ENCODE results near the gene TMEM209.

TMEM209 gene

GRCh38 chr7:130201796-130202195 is 3.4 kb downstream of the TMEM209 start:
- DNase-seq: no peak
- no peak for TF ChIP-seq CTCF (IDR thresholded peaks at IDR 0.05)

DNA sequence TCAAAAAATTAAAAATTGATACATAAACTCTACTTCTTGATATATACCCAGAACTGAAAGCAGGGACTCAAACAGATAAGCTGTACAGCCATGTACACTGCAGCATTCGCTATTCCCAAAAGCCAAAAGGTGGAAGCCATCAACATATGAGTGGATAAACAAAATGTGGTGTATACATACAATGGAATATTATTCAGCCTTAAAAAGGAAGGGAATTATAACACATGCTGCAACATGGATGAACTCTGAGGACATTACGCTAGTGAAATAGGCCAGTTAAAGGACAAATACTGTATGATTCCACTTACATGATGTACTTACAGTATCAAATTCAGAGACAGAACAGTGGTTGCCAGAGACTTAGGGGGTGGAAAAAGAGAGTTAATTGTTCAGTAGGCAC is 8.1 kb downstream of the TMEM209 start:
- Histone ChIP-seq H3K27ac (no peak overlapping the region), H3K4me1 (no peaks in the 10 kb centered on the region), H3K36me3 (peaks cover 22 to 63% (median 44%) of the 10 kb centered on the region in 3 donors), H3K27me3 (no peaks in the 10 kb centered on the region), H3K9me3 (no peaks in the 10 kb centered on the region), H3K4me3 (no peak overlapping the region)
- TF ChIP-seq CTCF (IDR thresholded peaks at IDR 0.05): no peak
- no peak for DNase-seq
- intact Hi-C loops (cut with DNase I; ENCODE audit: low total_unique reads): no loop called here

More at GRCh38 chr7:130201796-130202195, 3.4 kb downstream of the TMEM209 start:
- Histone ChIP-seq H3K4me3 (no peak overlapping the region), H3K27ac (no peak overlapping the region), H3K9me3 (no peaks in the 10 kb centered on the region), H3K27me3 (no peaks in the 10 kb centered on the region), H3K36me3 (peaks cover 25 to 50% (median 37%) of the 10 kb centered on the region in 3 donors), H3K4me1 (peaks cover 0 to 7% (median 2%) of the 10 kb centered on the region in 4 donors)
- intact Hi-C loops (cut with DNase I; ENCODE audit: low total_unique reads): loop anchor here (5.0 kb wide), 1 partner anchor 151 kb away; no protein-coding TSS in a partner anchor

DNA sequence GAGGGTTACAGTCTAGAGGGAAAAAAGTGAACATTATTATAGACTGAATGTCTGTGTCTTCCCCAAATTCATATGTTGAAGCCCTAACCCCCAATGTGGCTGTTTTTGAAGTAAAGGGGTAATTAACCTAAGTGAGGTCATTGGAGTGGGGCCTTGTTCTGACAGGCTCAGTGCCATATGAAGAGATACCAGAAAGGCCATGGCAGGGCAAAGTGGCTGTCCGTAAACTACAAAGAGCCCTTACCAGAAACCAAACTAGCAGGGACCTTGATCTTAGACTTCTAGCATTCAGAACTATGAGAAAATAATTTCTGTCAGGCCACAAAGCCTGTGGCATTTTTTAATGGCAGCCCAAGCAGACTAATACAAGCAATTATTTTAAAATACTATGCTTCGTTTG is 8.7 kb downstream of the TMEM209 start:
- Histone ChIP-seq H3K27ac (no peak overlapping the region), H3K4me1 (no peaks in the 10 kb centered on the region), H3K9me3 (no peaks in the 10 kb centered on the region), H3K27me3 (no peaks in the 10 kb centered on the region), H3K4me3 (no peak overlapping the region), H3K36me3 (peaks cover 26 to 64% (median 38%) of the 10 kb centered on the region in 3 donors)
- TF ChIP-seq CTCF (IDR thresholded peaks at IDR 0.05): no peak
- intact Hi-C loops (cut with DNase I; ENCODE audit: low total_unique reads): no loop called here
- DNase-seq: no peak

- intact Hi-C loops (cut with DNase I; ENCODE audit: low total_unique reads): no loop called here
- no peak for DNase-seq
Observed at GRCh38 chr7:130195396-130195795, 9.8 kb downstream of the TMEM209 start.

GRCh38 chr7:130191791-130192190 is 13.4 kb downstream of the TMEM209 start:
- Histone ChIP-seq H3K36me3 (peaks cover 14 to 59% (median 24%) of the 10 kb centered on the region in 3 donors), H3K9me3 (no peaks in the 10 kb centered on the region), H3K4me3 (no peak overlapping the region), H3K27ac (no peak overlapping the region), H3K4me1 (no peaks in the 10 kb centered on the region), H3K27me3 (no peaks in the 10 kb centered on the region)
- TF ChIP-seq CTCF (IDR thresholded peaks at IDR 0.05): no peak
- no peak for DNase-seq
- intact Hi-C loops (cut with DNase I; ENCODE audit: low total_unique reads): no loop called here

More at GRCh38 chr7:130195396-130195795, 9.8 kb downstream of the TMEM209 start:
- H3K36me3 ChIP-seq: peaks cover 33 to 61% (median 36%) of the 10 kb centered on the region in 3 donors
- no peaks in the 10 kb centered on the region for H3K27me3 ChIP-seq
- no peak for TF ChIP-seq CTCF (IDR thresholded peaks at IDR 0.05)
- H3K4me3 ChIP-seq: no peak overlapping the region
- H3K27ac ChIP-seq: no peak overlapping the region
- no peaks in the 10 kb centered on the region for H3K9me3 ChIP-seq
- H3K4me1 ChIP-seq: no peaks in the 10 kb centered on the region

- Histone ChIP-seq H3K36me3 (peaks cover 19 to 62% (median 25%) of the 10 kb centered on the region in 3 donors), H3K27ac (no peak overlapping the region), H3K27me3 (no peaks in the 10 kb centered on the region), H3K4me3 (no peak overlapping the region), H3K4me1 (no peaks in the 10 kb centered on the region), H3K9me3 (no peaks in the 10 kb centered on the region)
- no peak for DNase-seq
- no peak for TF ChIP-seq CTCF (IDR thresholded peaks at IDR 0.05)
- intact Hi-C loops (cut with DNase I; ENCODE audit: low total_unique reads): no loop called here
Observed at GRCh38 chr7:130189343-130189742, 15.9 kb downstream of the TMEM209 start.
